SU-DHL-6 (cell line): ENCODE data around the gene VEZT.

Experiments
- CTCF ChIP-seq: fragments of 200-600 bp; sonication (generic); IDR thresholded peaks from one replicate; pipeline ENCODE4 v1.5.1; 2017; ENCODE audit warnings: antibody characterized with exemption, mild to moderate bottlenecking, low read length, moderate library complexity; ENCODE audit not compliant: insufficient read depth, poor library complexity, severe bottlenecking
- EZH2phosphoT487 ChIP-seq: fragments of 200-600 bp; sonication (generic), shearing (Covaris generic); conservative IDR thresholded peaks from 2 replicates; pipeline ENCODE4 v1.6.1; 2018; ENCODE audit warnings: mild to moderate bottlenecking, antibody characterized with exemption, low read length, moderate library complexity, mixed read lengths

GRCh38 chr12:95322326-95322725 lies 104.7 kb downstream of the VEZT start:
- no peak for TF ChIP-seq EZH2phosphoT487
- no peak for TF ChIP-seq CTCF
